Vagina (tissue), 2 donors: Measurements from ENCODE around the gene LRRC8A.
A peak's percentile ranks its signal among the peaks of the same experiment; 100 is the strongest.

Experiments used
- CTCF ChIP-seq, 3 experiments: fragments of 450-650 bp in 2 of 3; fragments of 200-600 bp in 1 of 3; sonication (generic) in 1 of 3; IDR thresholded peaks; one replicate each; pipeline ENCODE4 v1.5.1; 2017 to 2019; ENCODE audit warnings: antibody characterized with exemption in 3 of 3, mild to moderate bottlenecking in 2 of 3, moderate library complexity in 2 of 3
- POLR2A ChIP-seq, 2 donors: fragments of 450-650 bp; IDR thresholded peaks; one replicate each; pipeline ENCODE4 v1.6.1; 2017; ENCODE audit warnings: antibody characterized with exemption in 2 of 2, mild to moderate bottlenecking in 2 of 2, moderate library complexity in 2 of 2
- POLR2AphosphoS5 ChIP-seq, 2 donors: sonication (generic); formaldehyde crosslinking; IDR thresholded peaks; one replicate each; pipeline ENCODE4 v1.9.0; 2017; ENCODE audit warnings: antibody characterized with exemption in 2 of 2, mild to moderate bottlenecking in 2 of 2, low read depth in 1 of 2; ENCODE audit not compliant: insufficient read depth in 1 of 2

GRCh38 chr9:128902351-128903078 lies 20.6 kb downstream of the LRRC8A start:
- TF ChIP-seq CTCF (IDR thresholded peaks at IDR 0.05) (no peak), POLR2A (IDR thresholded peaks at IDR 0.05) (no peak), POLR2AphosphoS5 (IDR thresholded peaks at IDR 0.05; ENCODE audit: insufficient read depth in 1 of 2, low read depth in 1 of 2) (peak; percentile 78 to 83)
